HG02885 (cell line): ENCODE data around the gene GPR162.

Experiments used
- ATAC-seq: cut with Tn5 transposase; IDR thresholded peaks from one replicate; pipeline ENCODE4 v1.9.1; 2021; ENCODE audit warnings: mild to moderate bottlenecking; ENCODE audit not compliant: unreplicated experiment, poor library complexity

GPR162 gene

GRCh38 chr12:6821591-6822425, at the start of gene GPR162:
Gene GPR162 (plus strand): TSS chr12:6821821. CDS start chr12:6823899, 2,078 bp downstream.
- no peak for ATAC-seq

DNA sequence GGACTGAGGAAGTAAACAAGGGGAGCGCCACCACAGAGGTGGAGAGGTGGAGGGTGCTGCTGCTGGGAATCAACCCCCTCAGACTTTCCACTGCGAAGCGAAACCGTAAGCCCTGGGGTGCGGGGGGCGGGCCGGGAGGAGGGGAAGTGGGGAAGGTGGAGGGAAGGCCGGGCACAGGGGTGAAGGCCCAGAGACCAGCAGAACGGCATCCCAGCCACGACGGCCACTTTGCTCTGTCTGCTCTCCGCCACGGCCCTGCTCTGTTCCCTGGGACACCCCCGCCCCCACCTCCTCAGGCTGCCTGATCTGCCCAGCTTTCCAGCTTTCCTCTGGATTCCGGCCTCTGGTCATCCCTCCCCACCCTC, 49.3 kb upstream of the GPR162 start, which contains the start of gene LAG3:
LAG3 (plus strand) TSS at position 190 of the 365 bp plus-strand sequence. CDS start 333 bp downstream, outside the sequence.
- no peak for ATAC-seq

- no peak for ATAC-seq
Observed at GRCh38 chr12:6772726-6773589, 48.7 kb upstream of the GPR162 start.

DNA sequence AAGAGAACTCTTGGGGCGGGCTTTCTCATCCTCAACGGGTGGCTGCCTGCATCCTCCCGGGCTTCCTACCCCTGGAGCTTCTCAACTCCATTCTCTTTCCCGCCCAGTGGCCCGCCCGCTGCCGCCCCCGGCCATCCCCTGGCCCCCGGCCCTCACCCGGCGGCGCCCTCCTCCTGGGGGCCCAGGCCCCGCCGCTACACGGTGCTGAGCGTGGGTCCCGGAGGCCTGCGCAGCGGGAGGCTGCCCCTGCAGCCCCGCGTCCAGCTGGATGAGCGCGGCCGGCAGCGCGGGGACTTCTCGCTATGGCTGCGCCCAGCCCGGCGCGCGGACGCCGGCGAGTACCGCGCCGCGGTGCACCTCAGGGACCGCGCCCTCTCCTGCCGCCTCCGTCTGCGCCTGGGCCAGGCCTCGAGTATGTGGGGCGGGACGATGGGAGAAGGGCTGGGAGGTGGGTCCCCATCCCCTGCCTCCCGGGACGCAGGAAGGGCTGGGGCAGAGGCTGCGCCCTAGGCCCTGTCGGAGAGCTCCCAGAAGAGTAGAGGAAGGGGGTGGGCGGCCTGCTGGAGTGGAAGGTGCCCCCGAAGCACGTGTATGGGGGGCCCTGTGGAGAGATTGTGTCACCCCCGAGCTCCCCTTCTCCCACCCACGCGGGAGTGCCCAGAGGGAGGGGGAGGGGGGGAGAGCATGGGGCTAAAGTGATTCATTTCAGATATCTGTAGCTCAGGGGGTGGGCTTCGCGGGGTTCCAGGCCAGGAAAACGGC, 47.9 kb upstream of the GPR162 start:
- no peak for ATAC-seq

GRCh38 chr12:6774499-6775062, 47.0 kb upstream of the GPR162 start:
- no peak for ATAC-seq

DNA sequence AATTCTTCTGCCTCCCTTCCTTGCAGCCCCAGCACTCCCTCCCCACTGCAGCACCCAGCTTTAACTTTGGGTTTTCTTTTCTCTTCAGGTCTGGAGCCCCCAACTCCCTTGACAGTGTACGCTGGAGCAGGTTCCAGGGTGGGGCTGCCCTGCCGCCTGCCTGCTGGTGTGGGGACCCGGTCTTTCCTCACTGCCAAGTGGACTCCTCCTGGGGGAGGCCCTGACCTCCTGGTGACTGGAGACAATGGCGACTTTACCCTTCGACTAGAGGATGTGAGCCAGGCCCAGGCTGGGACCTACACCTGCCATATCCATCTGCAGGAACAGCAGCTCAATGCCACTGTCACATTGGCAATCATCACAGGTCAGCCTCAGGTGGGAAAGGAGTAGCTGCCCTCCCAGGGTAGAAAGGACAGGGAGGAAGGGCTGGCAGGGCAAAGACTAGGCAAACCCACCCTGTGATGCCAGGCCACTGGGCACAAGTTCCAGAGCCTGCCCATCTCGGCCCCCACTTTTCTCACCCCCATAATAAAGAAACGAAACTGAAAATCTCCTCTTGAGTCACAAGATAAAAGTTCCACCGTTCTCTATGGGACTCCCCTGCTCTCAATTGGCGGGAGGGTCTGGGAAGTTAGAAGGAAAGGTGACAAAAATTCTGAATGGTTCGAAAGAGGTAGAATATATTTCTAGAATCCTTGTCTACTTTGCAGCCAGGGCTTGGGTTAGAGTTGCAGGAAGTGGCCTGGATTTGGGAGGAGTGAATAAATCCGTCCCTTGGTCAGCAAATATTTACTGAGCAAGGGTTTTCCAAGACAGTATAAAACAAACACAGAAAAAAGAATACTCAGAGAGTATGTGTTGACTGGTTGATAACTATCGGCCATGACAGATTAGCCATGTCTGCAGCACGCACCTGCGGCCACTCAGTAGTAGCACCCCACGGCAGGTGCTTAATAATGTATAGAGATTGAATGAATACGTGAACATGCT, 46.1 kb upstream of the GPR162 start:
- ATAC-seq: no peak

- ATAC-seq: no peak
Observed at GRCh38 chr12:6777386-6777785, 44.2 kb upstream of the GPR162 start.

GRCh38 chr12:6778217-6778573, 43.4 kb upstream of the GPR162 start:
- no peak for ATAC-seq

DNA sequence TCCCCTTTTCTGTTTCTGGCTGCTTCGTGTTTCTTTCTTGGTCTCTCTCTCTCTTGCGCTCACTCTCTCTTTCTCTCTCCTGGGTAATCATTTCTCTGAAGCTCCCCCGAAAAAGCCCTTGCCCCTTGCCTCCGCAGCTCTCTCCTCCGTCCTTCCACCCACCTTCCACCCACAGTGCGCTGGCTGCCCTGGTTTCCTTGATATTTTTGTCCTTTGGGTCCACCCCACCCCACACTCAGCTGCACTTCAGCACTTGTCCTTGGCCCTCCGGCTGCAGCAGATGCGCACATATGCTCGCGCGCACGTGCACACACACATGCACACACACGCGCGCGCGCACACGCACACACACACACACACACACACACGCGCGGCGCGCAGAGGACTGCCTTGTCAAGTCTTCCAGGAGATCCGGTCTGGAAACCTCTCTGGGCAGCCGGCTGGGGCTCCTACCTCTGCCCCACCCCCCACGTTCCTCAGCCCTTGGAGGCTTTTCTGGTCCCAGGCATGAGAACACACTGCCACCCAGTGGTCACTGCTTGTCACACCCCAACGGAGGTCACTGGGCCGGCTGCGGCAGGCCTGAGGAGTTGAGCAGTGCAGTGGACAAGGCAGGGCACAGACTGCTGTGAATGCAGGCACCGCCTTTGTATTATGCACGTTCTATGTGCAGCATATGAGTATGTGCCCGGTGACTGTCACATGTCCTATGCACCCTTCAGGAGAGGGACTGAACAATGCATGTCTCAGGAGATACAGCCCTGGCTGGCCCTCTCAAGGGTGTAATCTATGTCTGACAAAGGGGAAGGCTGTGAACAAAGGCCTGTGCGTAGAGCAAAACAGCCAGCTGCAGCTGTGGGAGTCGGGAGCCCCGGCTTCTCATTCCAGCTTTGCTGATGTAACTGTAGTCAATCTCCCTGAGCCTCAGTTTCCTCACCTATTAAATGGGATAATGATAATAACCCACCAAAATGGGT, 42.8 kb upstream of the GPR162 start:
- peak; percentile 87 for ATAC-seq

DNA sequence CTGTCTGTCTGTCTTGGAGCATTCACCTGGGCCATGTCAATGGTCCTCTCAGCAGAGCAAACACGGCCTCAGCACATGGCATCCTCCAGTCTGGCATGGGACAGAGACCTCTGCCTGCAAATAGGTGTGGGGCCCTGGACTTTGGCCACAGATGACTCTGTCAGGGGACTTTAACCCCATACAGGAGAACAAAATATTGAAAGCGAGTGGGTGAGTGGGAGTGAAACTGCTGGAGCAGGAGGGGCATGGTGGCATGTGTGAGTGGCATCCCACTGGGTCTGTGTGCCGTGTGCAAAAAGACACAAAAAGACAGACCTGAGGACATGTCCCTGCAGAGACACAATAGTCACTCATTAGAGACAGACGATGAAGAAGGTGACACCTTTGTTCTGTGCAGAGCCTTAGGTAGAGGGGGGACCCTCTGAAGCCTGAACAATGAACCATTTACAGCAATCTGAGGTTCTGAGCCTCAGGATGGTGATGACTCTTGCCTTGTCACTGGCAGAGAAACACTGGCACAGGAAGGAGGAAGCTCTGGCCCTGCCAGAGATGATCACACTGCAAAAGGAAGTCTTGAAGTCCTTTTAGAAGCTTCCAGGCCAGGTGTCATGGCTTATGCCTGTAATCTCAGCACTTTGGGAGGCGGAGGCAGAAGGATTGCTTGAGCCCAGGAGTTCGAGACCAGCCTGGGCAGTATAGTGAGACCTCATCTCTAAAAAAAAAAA, 41.8 kb upstream of the GPR162 start:
- ATAC-seq: no peak

DNA sequence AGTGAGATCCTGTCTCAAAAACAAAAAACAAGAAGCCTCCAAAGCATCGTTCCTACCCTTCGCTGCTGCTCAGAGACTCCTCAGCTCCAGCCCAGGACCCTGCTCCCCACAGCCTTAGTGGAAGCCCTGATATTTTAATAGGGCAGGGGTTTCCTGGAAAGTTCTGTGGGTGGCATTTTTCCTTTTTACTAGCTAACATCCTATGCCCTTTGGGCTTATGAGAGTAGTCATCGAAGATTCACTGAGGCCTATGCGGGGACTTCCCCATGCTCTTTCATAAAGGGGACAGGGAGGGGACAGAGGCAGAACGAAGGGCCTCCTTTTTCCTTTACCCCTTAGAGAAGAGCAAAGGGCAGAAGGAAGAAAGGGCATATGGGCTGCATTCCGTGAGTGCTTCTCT, 41.0 kb upstream of the GPR162 start:
- ATAC-seq: no peak

DNA sequence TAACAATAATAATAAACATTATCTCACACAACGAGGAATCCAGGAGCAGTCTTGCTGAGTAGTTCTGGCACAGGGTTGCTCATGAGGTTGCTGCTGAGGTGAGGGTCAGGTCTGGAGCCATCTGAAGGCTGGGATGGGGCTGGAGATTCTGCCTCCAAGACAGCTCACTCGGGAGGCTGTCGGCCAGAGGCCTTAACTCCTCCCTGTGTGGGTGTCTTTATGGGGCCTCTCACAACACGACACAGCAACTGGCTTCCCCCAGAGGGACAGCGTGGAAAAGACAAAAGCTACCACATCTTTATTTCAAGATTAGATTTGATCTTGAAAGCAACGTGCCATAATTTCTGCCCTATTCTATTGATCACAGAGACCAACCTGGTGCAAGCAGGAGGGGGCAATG, 39.5 kb upstream of the GPR162 start:
- ATAC-seq: no peak

DNA sequence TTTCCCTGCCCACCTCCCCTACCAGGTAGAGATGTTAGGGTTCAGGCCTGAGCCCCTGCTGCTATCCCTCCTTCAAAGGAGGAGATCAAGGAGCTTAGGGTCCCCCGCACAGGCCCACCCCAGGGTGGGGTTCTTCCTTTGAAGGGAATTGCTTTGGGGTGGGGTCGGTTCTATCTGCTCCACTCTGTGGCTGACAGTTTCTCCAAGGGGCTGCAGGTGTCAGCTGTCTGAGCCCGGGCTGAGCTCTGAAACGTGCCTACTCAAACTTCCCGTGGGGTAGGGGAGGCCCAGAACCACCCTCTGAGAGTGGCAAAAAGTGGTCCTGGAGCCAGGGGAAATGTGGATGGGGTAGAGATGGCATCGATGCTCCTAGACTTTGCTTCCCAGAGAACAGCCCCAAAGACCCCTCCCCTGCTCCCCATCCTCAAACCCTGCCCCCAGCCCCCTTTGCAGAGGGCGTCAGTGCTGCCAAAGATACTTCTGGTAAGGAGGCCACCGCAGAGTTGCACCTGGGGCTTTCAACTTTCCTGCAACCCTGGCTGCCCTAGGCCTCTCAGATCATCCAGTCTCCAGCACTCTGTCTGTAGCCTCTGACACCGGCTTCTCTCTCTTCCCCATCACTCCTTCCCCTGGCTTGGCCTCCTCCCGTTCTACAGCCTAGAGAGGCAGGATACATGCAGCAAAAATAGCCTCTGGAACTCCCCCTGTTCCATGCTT, 38.6 kb upstream of the GPR162 start:
- ATAC-seq: no peak

- no peak for ATAC-seq
Observed at GRCh38 chr12:6783828-6784227, 37.8 kb upstream of the GPR162 start.

- ATAC-seq: no peak
Observed at GRCh38 chr12:6784296-6784695, 37.3 kb upstream of the GPR162 start.

DNA sequence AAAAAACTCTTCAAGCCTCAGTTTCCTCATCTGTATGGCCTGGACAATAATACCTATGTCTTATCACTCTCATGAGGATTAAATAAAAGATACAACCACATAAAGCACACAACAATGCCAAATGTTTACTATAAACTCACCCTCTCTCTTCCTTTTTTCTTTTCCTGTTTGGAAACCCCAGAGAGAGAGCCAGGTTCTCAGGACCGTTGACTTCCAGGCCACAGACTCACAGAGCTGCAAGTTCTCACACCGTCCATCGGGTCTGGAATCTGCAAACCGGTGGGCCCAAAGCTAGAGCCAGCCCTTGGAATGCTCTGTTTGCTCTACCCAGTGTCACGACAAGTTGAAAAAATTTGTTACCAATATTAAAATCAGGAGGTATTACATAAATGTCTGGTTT, 36.9 kb upstream of the GPR162 start:
- no peak for ATAC-seq
